ENCODE results near the gene MAP7. TPM values are rescaled to one million over a fixed set of nuclear protein-coding genes. Genes with fewer than 3 reads are reported as not detected.

The MAP7 gene
- total RNA-seq, 1 donor from 2014 or later, result 0.75 TPM

DNA sequence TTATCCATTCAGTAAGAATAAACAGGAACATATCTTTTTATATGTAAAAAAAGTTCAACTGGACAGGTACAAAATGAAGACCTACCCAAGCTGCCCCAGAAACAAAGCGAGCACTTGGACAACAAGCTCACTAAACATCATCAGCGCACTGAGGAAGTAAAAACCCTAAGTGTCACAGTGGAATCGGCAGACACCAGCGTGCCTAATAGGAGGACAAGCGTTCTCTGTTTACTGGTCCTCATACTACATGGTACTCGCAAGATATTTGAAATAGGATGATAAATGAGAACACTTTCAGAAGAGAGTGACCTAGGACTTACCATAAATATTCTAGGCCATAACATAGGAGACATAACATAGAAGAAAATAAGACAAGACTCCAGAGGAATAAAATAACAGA is 18.2 kb downstream of the MAP7 start:
- intact Hi-C loops (cut with micrococcal nuclease), result no loop called here

DNA sequence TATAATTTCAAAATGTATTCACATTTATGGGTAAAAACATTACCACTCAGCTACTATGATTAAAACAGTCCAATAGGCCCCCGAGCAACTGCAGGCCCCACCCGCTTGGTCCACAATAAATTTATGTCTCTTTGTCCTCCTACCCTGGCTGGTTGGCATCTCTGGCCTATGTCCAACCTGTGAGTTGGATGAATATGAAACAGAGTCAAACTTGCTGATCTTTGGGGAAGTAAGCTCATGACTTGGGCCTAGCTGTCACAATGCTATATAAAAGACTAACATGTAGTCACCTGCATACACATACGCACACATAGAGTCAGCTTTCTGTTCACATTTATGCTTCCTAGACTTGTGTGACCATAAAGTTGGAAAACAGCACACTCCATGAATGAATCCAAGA is 20.5 kb downstream of the MAP7 start:
- intact Hi-C loops (cut with micrococcal nuclease), result no loop called here

DNA sequence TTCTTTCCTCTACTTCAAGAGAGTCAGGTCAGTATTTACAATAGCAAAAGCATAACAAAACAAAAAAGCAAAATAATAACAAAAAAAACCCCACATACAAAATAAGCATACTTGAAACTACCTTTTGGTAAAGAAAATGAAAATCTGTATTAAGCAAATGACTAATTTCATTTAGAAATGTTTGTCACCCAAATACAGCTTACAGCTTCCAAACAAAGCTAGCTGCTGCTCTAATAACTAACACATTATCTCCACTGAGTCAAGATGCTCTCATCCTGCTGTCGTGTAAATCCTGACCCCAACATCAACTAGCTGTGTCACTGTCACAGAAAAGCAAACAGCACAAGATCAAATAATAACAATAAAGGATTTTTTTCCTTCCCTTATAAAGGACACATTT is 21.7 kb downstream of the MAP7 start:
- intact Hi-C loops (cut with micrococcal nuclease), result no loop called here

DNA sequence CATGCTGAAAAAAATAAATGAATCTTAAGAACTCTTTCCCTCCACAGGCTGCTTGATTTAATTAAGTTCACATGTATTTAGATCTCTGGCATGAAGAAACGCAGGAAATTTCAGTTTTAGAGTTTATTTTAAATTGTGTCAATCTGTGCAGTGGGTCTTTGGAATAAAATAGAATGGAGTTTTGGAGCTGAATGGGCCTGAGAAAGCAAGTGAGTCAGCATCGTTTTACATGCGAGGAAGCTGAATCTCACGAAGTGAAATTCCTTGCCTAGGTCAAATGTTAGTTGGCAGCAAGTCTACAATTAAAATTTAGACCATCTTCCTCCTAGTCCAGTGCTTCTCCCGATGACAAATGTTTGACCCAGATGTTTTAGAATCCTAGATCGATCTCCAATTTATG is 22.4 kb downstream of the MAP7 start:
- intact Hi-C loops (cut with micrococcal nuclease), result no loop called here

DNA sequence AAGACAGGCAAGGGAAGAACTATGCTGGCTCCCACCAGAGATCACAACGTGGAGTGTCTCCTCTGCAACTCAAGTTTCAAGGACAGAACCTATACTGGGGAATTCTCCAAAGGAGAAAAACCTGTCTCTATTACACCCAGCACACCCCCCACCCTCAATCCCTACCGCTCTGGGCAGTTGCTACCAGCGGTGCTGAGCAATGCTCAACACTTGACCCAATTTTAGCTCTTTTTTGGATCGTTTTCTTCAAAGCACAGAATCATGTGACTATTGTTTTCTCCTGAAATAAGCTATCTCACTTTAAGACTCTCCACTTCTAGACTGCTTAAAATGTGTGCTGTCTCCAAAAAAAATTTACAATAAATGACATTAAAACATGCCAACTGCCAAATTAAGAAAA is 23.3 kb downstream of the MAP7 start:
- intact Hi-C loops (cut with micrococcal nuclease), result no loop called here

DNA sequence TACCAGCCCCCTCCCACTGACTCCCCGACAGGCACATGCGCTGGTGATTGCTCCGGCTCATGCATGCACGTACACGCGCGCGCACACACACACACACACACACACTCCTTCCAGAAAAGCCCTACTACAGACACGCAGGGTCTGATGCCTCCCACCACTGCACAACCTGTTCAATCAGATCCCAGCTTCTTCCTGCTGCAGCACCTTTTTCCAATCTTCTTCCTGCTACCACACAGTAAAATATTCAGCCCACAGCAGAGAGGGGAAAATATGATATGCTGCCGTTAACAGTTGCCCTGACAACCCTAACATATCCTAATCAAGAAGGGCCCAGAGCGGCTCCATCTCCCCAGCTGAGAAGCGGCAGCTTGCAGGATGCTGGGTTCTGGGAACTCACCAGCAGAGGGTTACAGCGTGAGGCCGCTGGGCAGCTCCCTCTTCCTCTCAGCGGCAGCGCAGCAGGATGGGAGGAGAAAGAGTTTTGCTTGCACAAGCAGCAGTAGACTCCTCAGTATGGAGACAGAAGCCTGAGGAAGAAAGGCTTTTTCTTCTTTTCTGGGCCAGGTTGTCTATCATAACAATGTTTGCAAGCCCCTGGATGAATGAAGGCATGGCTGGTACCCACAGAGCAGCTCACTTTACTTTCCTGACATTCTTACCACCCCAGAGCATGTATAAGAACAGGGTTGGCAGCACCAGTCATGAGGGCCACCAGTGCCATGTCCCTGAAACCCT is 23.9 kb downstream of the MAP7 start:
- intact Hi-C loops (cut with micrococcal nuclease), result no loop called here

DNA sequence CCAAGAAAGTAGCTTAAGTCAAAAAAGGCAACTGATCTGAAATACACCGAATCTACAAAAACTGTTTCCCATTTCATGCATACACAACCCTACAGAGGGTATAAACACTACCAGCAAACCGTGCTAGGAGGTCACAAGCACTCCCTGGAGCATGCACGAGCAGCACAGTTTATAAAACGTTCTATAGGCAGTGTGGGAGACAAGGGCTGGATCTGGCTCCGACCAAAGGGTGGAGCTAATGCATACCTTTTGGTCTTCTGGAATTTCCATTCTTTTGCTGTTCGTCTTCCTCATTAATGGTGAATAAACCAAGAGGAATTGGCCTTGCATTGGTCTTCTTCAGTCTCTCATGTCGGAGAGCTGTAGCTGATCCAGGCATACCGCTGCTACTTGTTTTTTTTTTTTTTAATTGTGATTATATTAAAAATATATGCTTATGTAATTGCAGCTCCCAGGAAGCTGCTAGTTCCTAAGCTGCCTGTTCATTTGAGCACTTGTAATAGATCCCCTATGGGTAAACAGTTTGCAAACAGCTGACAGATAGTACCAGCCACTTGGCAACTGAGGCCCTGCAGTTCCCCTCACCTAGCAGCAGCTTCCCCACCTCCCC is 24.5 kb downstream of the MAP7 start:
- intact Hi-C loops (cut with micrococcal nuclease), result no loop called here

DNA sequence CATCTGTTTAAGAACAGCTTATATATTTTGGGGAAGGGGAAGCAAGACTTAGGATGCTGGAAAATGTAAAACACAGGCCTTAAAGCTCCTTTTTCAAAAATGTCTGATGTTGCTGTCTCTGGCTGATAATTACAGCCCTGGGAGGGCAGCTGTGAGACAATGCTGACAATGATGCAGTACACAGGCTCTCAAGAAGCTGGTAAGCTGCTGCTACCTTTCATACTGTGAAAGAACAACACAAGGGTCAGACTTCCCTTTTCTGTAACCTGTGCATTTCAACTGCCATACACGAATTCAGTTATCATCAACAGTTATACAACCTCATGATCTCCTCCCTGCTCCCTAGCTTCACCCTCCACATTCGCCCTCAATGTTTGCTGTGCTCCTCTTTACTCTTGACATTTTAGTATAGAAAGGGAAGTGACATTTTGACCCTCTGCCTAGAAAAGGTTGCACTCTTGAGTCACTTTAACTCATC is 25.2 kb downstream of the MAP7 start:
- intact Hi-C loops (cut with micrococcal nuclease), result no loop called here

DNA sequence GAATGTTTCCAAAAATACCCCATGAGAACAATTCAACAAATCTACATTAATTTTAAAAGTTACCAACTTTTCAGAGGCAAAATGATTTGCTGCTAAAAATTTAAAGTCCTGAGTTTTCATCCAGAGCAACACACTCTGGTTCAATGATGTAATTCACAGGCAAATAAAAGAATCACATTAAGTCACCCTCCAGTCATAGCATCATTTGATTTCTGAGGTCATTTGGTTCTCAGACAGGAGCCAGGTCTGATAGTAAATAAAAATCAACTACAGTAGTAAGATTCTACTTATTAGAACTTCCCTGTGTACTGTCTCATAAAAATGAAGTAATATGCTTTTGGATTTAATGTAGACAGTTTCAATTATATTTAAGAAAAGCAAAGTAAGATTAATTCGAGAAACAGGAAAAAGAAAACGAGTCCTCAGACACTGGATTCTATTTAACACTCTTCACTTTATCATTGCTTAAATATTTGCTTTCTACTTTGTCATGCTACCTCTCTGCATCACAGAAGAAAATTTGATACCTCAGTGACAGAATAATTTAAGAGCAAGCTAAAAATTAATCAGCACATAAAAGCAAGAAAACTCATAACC is 25.8 kb downstream of the MAP7 start:
- intact Hi-C loops (cut with micrococcal nuclease), result no loop called here

DNA sequence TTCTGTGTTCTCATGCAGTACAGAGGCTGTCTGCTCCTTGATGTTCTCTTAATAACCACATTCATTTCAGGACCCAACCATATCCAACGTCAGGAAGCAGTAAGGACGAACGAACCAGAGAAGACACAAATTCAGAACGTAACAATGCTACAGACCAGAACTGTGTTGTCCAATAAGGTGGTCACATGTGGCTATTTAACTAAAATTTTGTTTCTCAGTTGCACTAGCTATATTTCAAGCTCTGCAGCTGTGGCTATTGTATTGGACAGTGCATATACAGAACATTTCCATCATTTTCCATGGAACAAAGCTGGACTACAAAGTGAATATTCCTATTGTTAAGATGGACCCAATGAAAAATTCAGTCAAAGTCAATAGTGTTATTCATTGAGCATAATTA is 27.0 kb downstream of the MAP7 start:
- intact Hi-C loops (cut with micrococcal nuclease), result no loop called here

DNA sequence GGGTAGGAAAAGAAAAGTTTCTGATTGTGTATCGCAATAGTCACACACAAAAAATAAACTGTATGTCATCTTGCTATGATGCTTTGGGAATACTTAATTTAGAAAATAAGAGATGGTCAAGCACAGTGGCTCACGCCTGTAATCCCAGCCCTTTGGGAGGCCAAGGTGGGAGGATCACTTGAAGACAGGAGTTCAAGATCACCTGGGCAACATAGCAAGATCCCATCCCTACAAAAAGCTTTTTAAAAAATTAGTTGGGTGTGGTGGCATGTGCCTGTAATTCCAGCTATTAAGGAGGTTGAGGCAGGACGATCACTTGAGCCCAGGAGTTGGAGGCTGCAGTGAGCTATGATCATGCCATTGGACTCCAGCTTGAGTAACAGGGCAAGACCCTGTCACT is 27.6 kb downstream of the MAP7 start:
- intact Hi-C loops (cut with micrococcal nuclease), result no loop called here

DNA sequence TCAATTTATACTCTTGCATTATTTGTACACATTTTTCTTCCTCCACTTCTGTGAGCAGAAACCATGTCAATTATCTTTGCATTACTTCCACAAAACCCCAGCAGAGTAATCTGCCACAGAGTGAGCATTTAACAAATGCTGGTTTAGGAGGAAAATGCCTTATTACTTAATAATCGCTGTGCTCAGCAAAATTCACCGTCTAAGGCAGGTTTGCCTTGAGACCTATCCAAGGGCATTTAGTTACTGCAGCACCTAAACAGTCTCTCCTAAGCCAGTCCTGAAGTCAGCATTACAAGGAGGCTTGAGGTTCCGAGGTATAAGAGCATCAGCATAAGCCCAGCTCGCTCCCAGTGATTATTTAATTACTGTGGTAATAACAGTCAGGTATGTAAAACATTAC is 28.3 kb downstream of the MAP7 start:
- intact Hi-C loops (cut with micrococcal nuclease), result no loop called here

DNA sequence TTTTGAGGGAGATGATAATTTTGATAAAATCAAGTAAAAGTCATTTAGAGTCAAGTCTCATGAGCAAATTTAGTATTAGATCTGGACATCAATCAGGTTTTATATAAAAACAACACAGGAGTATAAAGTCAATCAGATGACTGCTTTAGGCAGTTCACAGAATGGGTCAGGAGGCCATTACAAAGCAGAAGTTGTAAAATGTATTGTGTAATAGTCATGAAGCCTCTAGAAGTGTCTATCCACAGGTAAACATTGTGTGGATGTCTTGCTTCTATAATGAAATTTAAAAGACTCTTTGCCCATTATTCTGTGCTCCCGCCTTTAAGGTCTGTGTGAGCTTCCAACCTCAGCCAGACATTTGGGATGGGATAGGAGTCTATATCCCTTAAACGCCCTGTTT is 28.8 kb downstream of the MAP7 start:
- intact Hi-C loops (cut with micrococcal nuclease), result no loop called here

DNA sequence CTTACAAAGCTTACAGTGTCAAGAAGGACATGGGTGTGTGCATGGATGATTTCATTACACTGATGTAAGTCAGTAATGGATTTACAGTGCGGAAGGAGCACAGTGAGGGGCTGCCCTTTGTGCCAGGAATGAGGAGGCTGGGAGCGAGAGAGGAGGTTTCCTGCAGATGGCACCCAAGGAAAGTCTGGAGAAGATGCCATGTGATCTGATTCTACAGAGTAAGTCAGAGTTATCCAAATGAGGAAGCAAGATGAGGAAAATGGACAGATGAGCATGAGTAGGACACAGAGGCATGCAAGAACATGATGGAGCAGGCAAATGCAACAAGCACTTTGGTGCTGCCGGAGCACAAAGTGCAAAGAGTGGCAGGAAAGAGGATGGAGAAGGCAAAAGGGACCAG is 29.7 kb downstream of the MAP7 start:
- intact Hi-C loops (cut with micrococcal nuclease), result no loop called here

DNA sequence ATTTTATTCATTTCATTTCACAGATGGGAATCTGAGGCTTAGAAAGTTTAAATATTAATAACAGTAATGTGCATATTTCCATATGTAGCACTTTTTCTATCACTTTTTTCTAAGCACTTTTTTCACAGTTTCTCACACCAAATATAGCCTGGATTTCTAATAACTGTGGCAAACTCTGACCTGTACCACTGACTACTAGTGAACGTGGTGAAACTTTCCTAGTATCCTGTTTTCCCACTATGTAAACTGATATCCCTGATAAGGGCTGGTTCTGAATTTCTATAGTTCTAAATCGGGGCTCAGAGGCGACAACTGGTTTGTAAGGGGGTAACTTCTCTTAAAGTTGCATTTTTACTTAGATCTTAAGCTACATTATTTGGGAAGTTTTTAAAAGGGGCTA is 32.6 kb downstream of the MAP7 start:
- intact Hi-C loops (cut with micrococcal nuclease), result no loop called here

DNA sequence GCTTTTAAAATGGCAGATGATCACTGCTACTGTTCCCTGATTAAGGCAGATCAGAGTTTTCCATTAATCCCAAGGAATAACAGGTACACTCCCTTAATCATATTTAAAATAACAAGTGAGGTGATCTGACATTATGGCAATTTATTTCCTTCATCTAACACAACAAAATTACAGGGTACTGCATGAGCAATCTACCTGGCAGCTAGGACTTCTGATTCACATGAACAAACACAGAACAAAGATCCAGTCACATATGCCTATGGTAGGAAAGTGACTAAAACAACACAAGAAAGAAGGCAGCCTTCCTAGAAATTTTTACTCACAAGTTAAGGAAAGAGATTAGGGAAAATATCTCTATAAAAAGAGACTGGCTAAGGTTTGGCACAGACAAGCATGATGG is 33.2 kb downstream of the MAP7 start:
- intact Hi-C loops (cut with micrococcal nuclease), result no loop called here

DNA sequence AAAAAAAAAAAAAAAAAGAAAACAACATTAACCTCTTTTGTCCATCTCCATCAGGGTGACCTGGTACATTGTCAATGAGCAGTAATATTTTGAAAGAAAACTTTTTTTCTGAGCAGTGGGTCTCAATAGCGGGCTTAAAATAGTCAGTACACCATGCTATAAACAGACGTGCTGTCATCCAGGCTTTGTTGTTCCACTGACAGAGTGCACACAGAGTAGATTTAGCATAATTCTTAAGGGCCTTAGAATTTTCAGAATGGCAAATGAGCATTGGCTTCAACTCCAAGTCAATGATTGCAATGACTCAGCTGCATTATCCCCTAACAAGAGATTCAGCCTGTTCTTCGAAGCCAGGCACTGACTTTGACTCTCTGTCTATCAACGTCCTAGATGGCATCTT is 35.6 kb downstream of the MAP7 start:
- intact Hi-C loops (cut with micrococcal nuclease), result no loop called here

DNA sequence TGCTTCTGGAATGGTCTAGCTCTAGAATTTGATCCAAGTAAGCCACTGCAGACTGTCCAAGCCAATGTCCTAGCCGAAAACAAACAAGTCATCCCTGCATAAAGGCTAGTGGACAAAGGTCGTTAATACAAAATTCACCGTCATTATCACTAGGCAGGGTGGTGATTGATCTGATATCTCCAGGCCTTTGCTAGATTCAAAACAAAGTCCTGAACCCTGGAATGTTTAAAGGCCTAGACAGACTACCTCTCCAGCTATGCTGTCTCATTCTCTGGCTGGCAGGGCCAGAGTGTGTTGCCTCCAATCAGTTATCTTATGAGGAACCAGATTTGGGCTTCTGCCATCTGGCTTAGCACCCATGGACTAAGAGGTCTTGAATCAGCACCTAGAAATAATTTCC is 38.3 kb downstream of the MAP7 start:
- intact Hi-C loops (cut with micrococcal nuclease), result no loop called here

DNA sequence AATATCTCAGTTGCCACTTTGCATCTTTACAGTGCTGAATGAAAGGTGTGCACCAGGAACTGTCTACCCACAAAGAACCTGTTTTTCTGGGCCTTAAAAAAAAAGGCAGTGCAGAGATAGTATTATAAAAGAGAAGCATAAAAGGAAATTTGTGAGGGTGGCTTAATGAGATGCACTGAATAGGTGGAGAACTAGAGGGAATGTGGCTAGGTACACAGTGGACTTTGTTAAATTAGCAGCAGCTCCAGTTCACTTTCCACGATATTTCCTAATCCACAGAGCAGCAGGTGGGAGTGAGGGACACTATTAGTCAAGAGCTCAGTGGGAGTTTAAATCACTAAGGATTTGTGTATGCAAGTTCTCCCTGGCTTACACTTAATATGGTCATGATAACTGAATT is 38.8 kb downstream of the MAP7 start:
- intact Hi-C loops (cut with micrococcal nuclease), result no loop called here

DNA sequence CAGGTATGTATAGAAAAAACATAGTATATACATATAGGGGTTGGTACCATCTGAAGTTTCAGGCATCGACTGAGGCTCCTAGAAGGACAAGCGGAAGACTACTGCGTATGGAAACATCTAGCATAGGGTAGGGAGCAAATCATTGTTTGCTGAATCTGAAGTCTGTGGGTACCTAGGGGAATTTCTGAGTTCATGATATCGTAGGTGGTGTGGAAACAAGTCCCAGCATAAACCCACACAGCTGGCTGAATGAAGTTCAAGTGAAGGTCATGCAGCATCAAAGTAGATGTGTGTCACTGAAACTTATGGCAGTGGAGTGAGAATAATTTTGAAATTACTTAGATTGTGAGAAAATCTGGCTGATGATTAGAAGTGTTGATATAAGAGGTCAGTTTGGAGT is 39.4 kb downstream of the MAP7 start:
- intact Hi-C loops (cut with micrococcal nuclease), result no loop called here

DNA sequence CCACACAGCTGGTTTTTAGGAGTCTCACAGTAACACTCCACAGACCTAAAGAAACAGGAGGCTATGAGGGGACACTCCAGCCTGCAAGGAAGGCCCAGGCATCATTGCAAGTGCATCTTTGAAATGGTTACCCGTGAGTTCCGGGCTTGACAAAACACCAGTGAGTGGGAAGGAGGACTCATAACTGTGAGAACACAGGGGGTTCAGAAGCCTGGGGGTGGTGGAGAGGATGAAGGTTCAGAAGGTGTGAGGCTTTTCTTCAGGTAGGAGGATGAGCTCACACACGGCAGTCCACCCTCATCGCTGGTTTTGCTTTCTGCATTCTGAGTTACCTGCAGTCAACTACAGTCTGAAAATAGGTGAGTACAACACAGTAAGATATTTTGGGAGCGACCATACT is 39.9 kb downstream of the MAP7 start:
- intact Hi-C loops (cut with micrococcal nuclease), result no loop called here

DNA sequence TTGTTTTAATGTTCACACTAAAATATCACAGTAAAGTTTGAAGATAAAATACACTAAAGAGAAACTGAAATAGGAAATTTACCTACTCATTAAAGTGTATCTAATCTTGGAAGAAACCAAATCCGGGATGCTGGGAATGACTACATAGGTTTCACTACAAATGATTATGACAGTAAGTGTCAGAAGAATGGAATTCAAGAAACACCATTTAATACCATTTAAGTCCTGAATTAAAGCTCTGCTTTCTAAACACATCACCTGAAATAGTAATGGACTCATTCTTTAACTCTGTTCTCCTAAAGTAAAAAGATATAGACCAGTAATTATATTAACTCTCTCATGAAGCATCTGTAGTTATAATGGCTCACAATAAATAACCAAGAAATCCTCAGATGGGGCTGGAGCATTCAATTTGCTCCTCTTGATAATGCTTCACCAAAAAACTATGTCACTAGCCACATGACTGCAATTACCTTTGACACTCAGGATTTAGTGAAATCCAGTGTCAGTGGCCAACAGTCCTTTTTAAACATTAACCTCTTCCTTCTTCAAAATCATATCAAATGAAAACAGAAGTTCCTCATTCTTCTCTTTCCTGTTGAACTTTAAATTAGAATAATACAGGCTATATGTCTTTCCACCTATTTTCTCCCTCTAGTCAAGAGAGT is 41.4 kb downstream of the MAP7 start:
- intact Hi-C loops (cut with micrococcal nuclease), result no loop called here

Data from T-helper 2 cell treated with Interferon-gamma antibody and Interleukin-4, amounts not matched to agents 100 ng/mL and 5 ng/mL, for 36 hours (primary cell).